Measurements from ENCODE around the gene MASP1.

- TF ChIP-seq CTCF (IDR thresholded peaks at IDR 0.05), result no peak
- TF ChIP-seq POLR2A (IDR thresholded peaks at IDR 0.05), result no peak
These were observed 47.5 kb downstream of the MASP1 start for GRCh38 chr3:187243933-187244524.
